ENCODE measurements around the gene CPNE6.

CPNE6 gene

GRCh38 chr14:24086193-24086955 is 15.0 kb downstream of the CPNE6 start:
- no peak for DNase-seq (ENCODE audit: low read depth)

GRCh38 chr14:24087004-24087403 is 15.6 kb downstream of the CPNE6 start:
- no peak for DNase-seq (ENCODE audit: low read depth)

- no peak for DNase-seq (ENCODE audit: low read depth)
These were observed 16.7 kb downstream of the CPNE6 start for GRCh38 chr14:24088095-24088494.

- no peak for DNase-seq (ENCODE audit: low read depth)
These were observed 18.5 kb downstream of the CPNE6 start for GRCh38 chr14:24089890-24090289.

- no peak for DNase-seq (ENCODE audit: low read depth)
These were observed 20.7 kb downstream of the CPNE6 start for GRCh38 chr14:24092110-24092504.

GRCh38 chr14:24092505-24093206 is 21.3 kb downstream of the CPNE6 start:
- no peak for DNase-seq (ENCODE audit: low read depth)

GRCh38 chr14:24093207-24093900 is 22.0 kb downstream of the CPNE6 start:
- DNase-seq (ENCODE audit: low read depth): no peak

- peak; percentile 54 for DNase-seq (ENCODE audit: low read depth)
These were observed 22.8 kb downstream of the CPNE6 start, which contains the start of gene PCK2 for GRCh38 chr14:24093901-24094840. PCK2 (plus strand) TSS chr14:24094311; CDS start chr14:24094406, 95 bp downstream.

GRCh38 chr14:24094841-24095270 is 23.5 kb downstream of the CPNE6 start:
- no peak for DNase-seq (ENCODE audit: low read depth)

GRCh38 chr14:24095271-24096068 is 24.1 kb downstream of the CPNE6 start:
- no peak for DNase-seq (ENCODE audit: low read depth)

- DNase-seq (ENCODE audit: low read depth): no peak
These were observed 25.3 kb downstream of the CPNE6 start for GRCh38 chr14:24096545-24097181.

- DNase-seq (ENCODE audit: low read depth): no peak
These were observed 27.0 kb downstream of the CPNE6 start for GRCh38 chr14:24098229-24098926.

GRCh38 chr14:24098927-24099813 is 27.8 kb downstream of the CPNE6 start:
- DNase-seq (ENCODE audit: low read depth): no peak

GRCh38 chr14:24100197-24100981 is 29.0 kb downstream of the CPNE6 start:
- DNase-seq (ENCODE audit: low read depth): no peak

- DNase-seq (ENCODE audit: low read depth): no peak
These were observed 29.7 kb downstream of the CPNE6 start for GRCh38 chr14:24100982-24101494.

GRCh38 chr14:24102357-24103048 is 31.1 kb downstream of the CPNE6 start:
- no peak for DNase-seq (ENCODE audit: low read depth)

- no peak for DNase-seq (ENCODE audit: low read depth)
These were observed 32.1 kb downstream of the CPNE6 start for GRCh38 chr14:24103451-24103850.

All from T follicular helper cell (primary cell).